Tibial nerve (tissue), 4 donors: ENCODE data around the gene PTPRT. TPM values are rescaled to one million over a fixed set of nuclear protein-coding genes. Genes with fewer than 3 reads are reported as not detected.

Source experiments
- DNase-seq, 2 donors: peaks; one replicate each; pipeline ENCODE4 v3.0.0-alpha.2; 2019; ENCODE audit warnings: low spot score in 2 of 2
- H3K27ac ChIP-seq, 4 donors: fragments of 200-600 bp; sonication (generic) in 3 of 4; one replicate each; pipeline ENCODE4 v1.5.1; 2017 to 2019; ENCODE audit warnings: mild to moderate bottlenecking in 1 of 4
- H3K27me3 ChIP-seq, 2 donors: fragments of 200-600 bp; sonication (generic) in 1 of 2; one replicate each; pipeline versions ENCODE4 v1.5.1 to v1.6.0; 2017 to 2019
- H3K36me3 ChIP-seq, 3 donors: fragments of 200-600 bp; sonication (generic); one replicate each; pipeline ENCODE4 v1.5.1; 2018 to 2019
- H3K4me1 ChIP-seq, 4 donors: fragments of 200-600 bp; sonication (generic) in 3 of 4; one replicate each; pipeline ENCODE4 v1.5.1; 2017 to 2019
- H3K4me3 ChIP-seq, 4 donors: fragments of 200-600 bp; sonication (generic) in 3 of 4; one replicate each; pipeline ENCODE4 v1.5.1; 2017 to 2019; ENCODE audit warnings: mild to moderate bottlenecking in 1 of 4, moderate library complexity in 1 of 4
- H3K9me3 ChIP-seq, 4 donors: fragments of 200-600 bp; sonication (generic) in 3 of 4; one replicate each; pipeline ENCODE4 v1.5.1; 2017 to 2019
- EP300 ChIP-seq, 2 donors: sonication (generic); formaldehyde crosslinking; IDR thresholded peaks; one replicate each; pipeline ENCODE4 v1.6.1; 2017; ENCODE audit warnings: antibody characterized with exemption in 2 of 2, mild to moderate bottlenecking in 1 of 2
- POLR2A ChIP-seq, 2 donors: fragments of 450-650 bp; IDR thresholded peaks; one replicate each; pipeline ENCODE4 v1.6.1; 2017; ENCODE audit warnings: antibody characterized with exemption in 2 of 2, mild to moderate bottlenecking in 2 of 2, moderate library complexity in 2 of 2
- WGBS, 2 donors: methylation state at CpG; one replicate each; pipeline ENCODE4 v1.1.5; 2018; 5-methylcytosine and 5-hydroxymethylcytosine counted together
- total RNA-seq, 4 donors: library from RNA; depleted of rRNA; stranded (reverse); fragments of >200 nt; gene quantifications; one replicate each; pipeline ENCODE4 v1.1.0, GENCODE V29; 2016
- TF ChIP-seq, protein P1 (sequence below), 5 experiments: fragments of 200-600 bp in 3 of 5; fragments of 450-650 bp in 2 of 5; sonication (generic) in 3 of 5; IDR thresholded peaks; one replicate each; pipeline ENCODE4 v1.5.1; 2016 to 2019; ENCODE audit warnings: antibody characterized with exemption in 5 of 5, mild to moderate bottlenecking in 3 of 5, moderate library complexity in 2 of 5

Gene PTPRT
- total RNA-seq, 4 donors from 2014 or later = under 0.01 TPM; not detected in 3

GRCh38 chr20:42978184-42978974 lies 211.3 kb downstream of the PTPRT start:
- 82 to 86% methylated on average over 12 of the region's 12 CpGs for WGBS, 2 donors
- DNase-seq = no peak
- Histone ChIP-seq H3K9me3 (peaks cover 0 to 7% (median 0%) of the 10 kb centered on the region in 4 donors), H3K27me3 (no peaks in the 10 kb centered on the region), H3K27ac (no peak overlapping the region), H3K4me1 (no peaks in the 10 kb centered on the region), H3K36me3 (no peaks in the 10 kb centered on the region), H3K4me3 (no peak overlapping the region)
- TF ChIP-seq EP300 (IDR thresholded peaks at IDR 0.05) (no peak), POLR2A (IDR thresholded peaks at IDR 0.05) (no peak)
- TF ChIP-seq, protein P1, sequence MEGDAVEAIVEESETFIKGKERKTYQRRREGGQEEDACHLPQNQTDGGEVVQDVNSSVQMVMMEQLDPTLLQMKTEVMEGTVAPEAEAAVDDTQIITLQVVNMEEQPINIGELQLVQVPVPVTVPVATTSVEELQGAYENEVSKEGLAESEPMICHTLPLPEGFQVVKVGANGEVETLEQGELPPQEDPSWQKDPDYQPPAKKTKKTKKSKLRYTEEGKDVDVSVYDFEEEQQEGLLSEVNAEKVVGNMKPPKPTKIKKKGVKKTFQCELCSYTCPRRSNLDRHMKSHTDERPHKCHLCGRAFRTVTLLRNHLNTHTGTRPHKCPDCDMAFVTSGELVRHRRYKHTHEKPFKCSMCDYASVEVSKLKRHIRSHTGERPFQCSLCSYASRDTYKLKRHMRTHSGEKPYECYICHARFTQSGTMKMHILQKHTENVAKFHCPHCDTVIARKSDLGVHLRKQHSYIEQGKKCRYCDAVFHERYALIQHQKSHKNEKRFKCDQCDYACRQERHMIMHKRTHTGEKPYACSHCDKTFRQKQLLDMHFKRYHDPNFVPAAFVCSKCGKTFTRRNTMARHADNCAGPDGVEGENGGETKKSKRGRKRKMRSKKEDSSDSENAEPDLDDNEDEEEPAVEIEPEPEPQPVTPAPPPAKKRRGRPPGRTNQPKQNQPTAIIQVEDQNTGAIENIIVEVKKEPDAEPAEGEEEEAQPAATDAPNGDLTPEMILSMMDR (IDR thresholded peaks at IDR 0.05) = no peak

- Histone ChIP-seq H3K27me3 (no peaks in the 10 kb centered on the region), H3K27ac (no peak overlapping the region), H3K9me3 (no peaks in the 10 kb centered on the region), H3K4me1 (no peaks in the 10 kb centered on the region), H3K36me3 (no peaks in the 10 kb centered on the region), H3K4me3 (no peak overlapping the region)
- no peak for DNase-seq
- TF ChIP-seq POLR2A (IDR thresholded peaks at IDR 0.05) (no peak), EP300 (IDR thresholded peaks at IDR 0.05) (no peak)
- TF ChIP-seq, protein P1 (IDR thresholded peaks at IDR 0.05) = no peak
- WGBS, 2 donors = 95 to 96% methylated on average over 1 of the region's 1 CpG
Measured at GRCh38 chr20:42975974-42976373, 213.7 kb downstream of the PTPRT start.

GRCh38 chr20:42974347-42974746 lies 215.4 kb downstream of the PTPRT start:
- Histone ChIP-seq H3K4me1 (no peaks in the 10 kb centered on the region), H3K4me3 (no peak overlapping the region), H3K27me3 (no peaks in the 10 kb centered on the region), H3K27ac (no peak overlapping the region), H3K36me3 (no peaks in the 10 kb centered on the region), H3K9me3 (no peaks in the 10 kb centered on the region)
- TF ChIP-seq POLR2A (IDR thresholded peaks at IDR 0.05) (no peak), EP300 (IDR thresholded peaks at IDR 0.05) (no peak)
- TF ChIP-seq, protein P1 (IDR thresholded peaks at IDR 0.05) = no peak
- no peak for DNase-seq
- 71 to 75% methylated on average over 8 of the region's 8 CpGs for WGBS, 2 donors

DNA sequence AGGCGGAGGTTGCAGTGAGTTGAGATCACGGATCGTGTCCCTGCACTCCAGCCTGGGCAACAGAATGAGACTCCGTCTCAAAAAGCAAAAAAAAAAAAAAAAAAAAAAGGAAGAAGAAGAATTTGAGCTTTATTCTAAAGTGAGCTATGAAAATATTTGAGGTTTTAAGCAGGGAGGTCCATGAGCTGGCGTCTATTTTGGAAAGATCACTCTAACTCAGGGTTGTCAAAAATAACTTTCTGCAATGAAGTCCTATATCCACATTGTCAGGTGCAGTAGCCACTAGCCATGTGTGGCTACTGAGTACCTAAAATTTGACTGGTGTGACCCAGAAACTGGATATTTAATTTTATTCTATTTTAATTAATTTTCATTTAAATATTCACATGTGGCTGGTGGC lies 217.1 kb downstream of the PTPRT start:
- WGBS, 2 donors = 87 to 89% methylated on average over 5 of the region's 5 CpGs
- no peak for DNase-seq
- Histone ChIP-seq H3K27me3 (no peaks in the 10 kb centered on the region), H3K9me3 (no peaks in the 10 kb centered on the region), H3K4me1 (no peaks in the 10 kb centered on the region), H3K4me3 (no peak overlapping the region), H3K27ac (no peak overlapping the region), H3K36me3 (no peaks in the 10 kb centered on the region)
- TF ChIP-seq, protein P1 (IDR thresholded peaks at IDR 0.05) = no peak
- no peak for TF ChIP-seq POLR2A (IDR thresholded peaks at IDR 0.05)
- no peak for TF ChIP-seq EP300 (IDR thresholded peaks at IDR 0.05)

GRCh38 chr20:42968746-42969145 lies 221.0 kb downstream of the PTPRT start:
- H3K9me3 ChIP-seq = no peaks in the 10 kb centered on the region
- no peak overlapping the region for H3K27ac ChIP-seq
- no peaks in the 10 kb centered on the region for H3K36me3 ChIP-seq
- no peaks in the 10 kb centered on the region for H3K27me3 ChIP-seq
- TF ChIP-seq, protein P1 (IDR thresholded peaks at IDR 0.05) = no peak
- TF ChIP-seq POLR2A (IDR thresholded peaks at IDR 0.05) (no peak), EP300 (IDR thresholded peaks at IDR 0.05) (no peak)
- no peaks in the 10 kb centered on the region for H3K4me1 ChIP-seq
- 91 to 93% methylated on average over 9 of the region's 9 CpGs for WGBS, 2 donors
- no peak for DNase-seq
- H3K4me3 ChIP-seq = no peak overlapping the region
